Loucy (cell line): Measurements from ENCODE around the gene TM4SF18.

Experiments
- H2AFZ ChIP-seq: fragments of 200-600 bp; sonication (generic); 2 replicates; pipeline ENCODE4 v1.6.0; 2016; ENCODE audit warnings: antibody characterized with exemption, mild to moderate bottlenecking, low read length, moderate library complexity
- H3F3A ChIP-seq: fragments of 200-600 bp; 2 replicates; pipeline ENCODE4 v1.6.0; 2016; ENCODE audit warnings: antibody characterized with exemption, low read depth, mild to moderate bottlenecking
- H3K27me3 ChIP-seq: fragments of 200-600 bp; sonication (generic); 2 replicates; pipeline ENCODE4 v1.6.1; 2014; ENCODE audit warnings: low read length, mild to moderate bottlenecking; ENCODE audit not compliant: insufficient read depth, poor library complexity, severe bottlenecking
- H3K36me3 ChIP-seq: fragments of 200-600 bp; sonication (generic); 2 replicates; pipeline ENCODE4 v1.6.1; 2016; ENCODE audit warnings: low read length; ENCODE audit not compliant: insufficient read depth
- H3K4me1 ChIP-seq: fragments of 200-600 bp; sonication (generic); 2 replicates; pipeline ENCODE4 v1.5.1; 2014; ENCODE audit warnings: low read length, mild to moderate bottlenecking; ENCODE audit not compliant: insufficient read depth, poor library complexity, severe bottlenecking
- H3K4me2 ChIP-seq: fragments of 200-600 bp; sonication (generic); 2 replicates; pipeline ENCODE4 v1.6.0; 2014; ENCODE audit warnings: antibody characterized with exemption, low read length, low read depth, mild to moderate bottlenecking; ENCODE audit not compliant: poor library complexity, severe bottlenecking
- H3K4me3 ChIP-seq: fragments of 200-600 bp; sonication (generic); 2 replicates; pipeline ENCODE4 v1.5.1; 2014; ENCODE audit warnings: low read length, mild to moderate bottlenecking, mixed read lengths; ENCODE audit not compliant: poor library complexity, severe bottlenecking
- H3K79me2 ChIP-seq: fragments of 200-600 bp; sonication (generic); 2 replicates; pipeline ENCODE4 v1.6.1; 2014; ENCODE audit warnings: low read length; ENCODE audit not compliant: insufficient read depth
- H3K9ac ChIP-seq: fragments of 200-600 bp; sonication (generic); 2 replicates; pipeline ENCODE4 v1.6.0; 2014; ENCODE audit warnings: mild to moderate bottlenecking, low read depth, low read length, moderate library complexity; ENCODE audit not compliant: poor library complexity, severe bottlenecking
- H3K9me2 ChIP-seq: fragments of 200-600 bp; sonication (generic); replicated peaks from 2 replicates; pipeline ENCODE4 v1.6.1; 2016; ENCODE audit warnings: low read depth, low read length, mixed read lengths
- H3K9me3 ChIP-seq: fragments of 200-600 bp; sonication (generic); 2 replicates; pipeline ENCODE4 v1.6.1; 2014; ENCODE audit warnings: mild to moderate bottlenecking, antibody characterized with exemption, low read length, low read depth; ENCODE audit not compliant: insufficient read depth
- H4K20me1 ChIP-seq: fragments of 200-600 bp; sonication (generic); 2 replicates; pipeline ENCODE4 v1.6.0; 2014; ENCODE audit warnings: antibody characterized with exemption, low read length, mild to moderate bottlenecking; ENCODE audit not compliant: insufficient read depth, poor library complexity, severe bottlenecking
- EZH2phosphoT487 ChIP-seq: fragments of 200-600 bp; IDR thresholded peaks from 2 replicates; pipeline ENCODE4 v1.6.1; 2018; ENCODE audit warnings: antibody characterized with exemption, mild to moderate bottlenecking, moderate library complexity, borderline replicate concordance
- TF ChIP-seq, protein P1 (sequence below): fragments of 200-600 bp; sonication (generic); conservative IDR thresholded peaks from 2 replicates; pipeline ENCODE4 v1.5.1; 2014; ENCODE audit warnings: mild to moderate bottlenecking, antibody characterized with exemption, low read length

TM4SF18 gene

GRCh38 chr3:149353581-149354184 is 20.2 kb upstream of the TM4SF18 start:
- Histone ChIP-seq H4K20me1 (no peaks in the 10 kb centered on the region), H3K27me3 (no peaks in the 10 kb centered on the region), H3K4me2 (no peak overlapping the region), H3F3A (no peaks in the 10 kb centered on the region), H3K9ac (no peak overlapping the region), H3K79me2 (no peaks in the 10 kb centered on the region), H3K9me3 (no peaks in the 10 kb centered on the region), H3K9me2 (no peaks in the 10 kb centered on the region), H3K4me3 (no peak overlapping the region), H3K36me3 (no peaks in the 10 kb centered on the region), H2AFZ (0 out of 2 replicates have a peak overlapping the region, but pooled peaks have one; percentile 38), H3K4me1 (no peaks in the 10 kb centered on the region)
- TF ChIP-seq, protein P1, sequence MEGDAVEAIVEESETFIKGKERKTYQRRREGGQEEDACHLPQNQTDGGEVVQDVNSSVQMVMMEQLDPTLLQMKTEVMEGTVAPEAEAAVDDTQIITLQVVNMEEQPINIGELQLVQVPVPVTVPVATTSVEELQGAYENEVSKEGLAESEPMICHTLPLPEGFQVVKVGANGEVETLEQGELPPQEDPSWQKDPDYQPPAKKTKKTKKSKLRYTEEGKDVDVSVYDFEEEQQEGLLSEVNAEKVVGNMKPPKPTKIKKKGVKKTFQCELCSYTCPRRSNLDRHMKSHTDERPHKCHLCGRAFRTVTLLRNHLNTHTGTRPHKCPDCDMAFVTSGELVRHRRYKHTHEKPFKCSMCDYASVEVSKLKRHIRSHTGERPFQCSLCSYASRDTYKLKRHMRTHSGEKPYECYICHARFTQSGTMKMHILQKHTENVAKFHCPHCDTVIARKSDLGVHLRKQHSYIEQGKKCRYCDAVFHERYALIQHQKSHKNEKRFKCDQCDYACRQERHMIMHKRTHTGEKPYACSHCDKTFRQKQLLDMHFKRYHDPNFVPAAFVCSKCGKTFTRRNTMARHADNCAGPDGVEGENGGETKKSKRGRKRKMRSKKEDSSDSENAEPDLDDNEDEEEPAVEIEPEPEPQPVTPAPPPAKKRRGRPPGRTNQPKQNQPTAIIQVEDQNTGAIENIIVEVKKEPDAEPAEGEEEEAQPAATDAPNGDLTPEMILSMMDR, result no peak
- TF ChIP-seq EZH2phosphoT487, result no peak

GRCh38 chr3:149352556-149352955 is 19.1 kb upstream of the TM4SF18 start:
- H3K9me2 ChIP-seq, result no peaks in the 10 kb centered on the region
- no peak overlapping the region for H3K4me2 ChIP-seq
- H3K9ac ChIP-seq, result no peak overlapping the region
- no peaks in the 10 kb centered on the region for H4K20me1 ChIP-seq
- peak overlapping the region; percentile 72 for H2AFZ ChIP-seq
- H3K36me3 ChIP-seq, result no peaks in the 10 kb centered on the region
- no peaks in the 10 kb centered on the region for H3K4me1 ChIP-seq
- no peaks in the 10 kb centered on the region for H3K9me3 ChIP-seq
- H3K79me2 ChIP-seq, result no peaks in the 10 kb centered on the region
- no peaks in the 10 kb centered on the region for H3K27me3 ChIP-seq
- no peak overlapping the region for H3K4me3 ChIP-seq
- no peaks in the 10 kb centered on the region for H3F3A ChIP-seq
- TF ChIP-seq EZH2phosphoT487, result no peak
- TF ChIP-seq, protein P1, result peak; percentile 82

DNA sequence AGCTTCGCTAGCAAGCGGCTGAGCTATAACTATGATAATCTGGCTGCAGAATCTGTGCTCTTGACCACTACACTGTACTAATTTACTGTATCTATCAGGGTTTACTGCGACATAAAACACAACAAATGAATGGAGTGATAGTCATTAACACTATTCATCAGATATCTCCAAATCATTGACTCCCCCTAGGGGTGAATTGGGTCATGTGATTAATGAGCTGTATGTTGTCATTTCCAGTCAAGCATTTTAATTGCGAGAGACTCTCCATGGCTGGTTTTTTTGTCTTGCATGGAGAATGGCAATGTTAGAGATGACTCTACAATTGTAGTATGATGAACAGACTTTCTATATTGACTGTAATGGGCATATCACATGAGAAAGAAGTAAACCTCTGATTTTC is 10.5 kb upstream of the TM4SF18 start:
- H4K20me1 ChIP-seq, result no peaks in the 10 kb centered on the region
- TF ChIP-seq, protein P1, result peak; percentile 39
- no peak for TF ChIP-seq EZH2phosphoT487
- H3K4me3 ChIP-seq, result no peak overlapping the region
- no peaks in the 10 kb centered on the region for H3F3A ChIP-seq
- H2AFZ ChIP-seq, result no peak overlapping the region
- H3K4me2 ChIP-seq, result no peak overlapping the region
- no peaks in the 10 kb centered on the region for H3K27me3 ChIP-seq
- H3K9ac ChIP-seq, result no peak overlapping the region
- H3K9me2 ChIP-seq, result no peaks in the 10 kb centered on the region
- H3K79me2 ChIP-seq, result no peaks in the 10 kb centered on the region
- no peaks in the 10 kb centered on the region for H3K9me3 ChIP-seq
- no peaks in the 10 kb centered on the region for H3K36me3 ChIP-seq
- H3K4me1 ChIP-seq, result peaks cover 24% of the 10 kb centered on the region
